MCF 10A (cell line): ENCODE results near the gene SLC35E1. TPM values are rescaled to one million over a fixed set of nuclear protein-coding genes. Genes with fewer than 3 reads are reported as not detected.

Experiments
- BruUV-seq: library from RNA; stranded (reverse); fragments of 400-500 nt; replicated peaks from 2 replicates; lab custom pipeline; 2021; lab: Mats Ljungman, UMichigan
- CTCF ChIA-PET: fragments of 300-600 bp; sonication (Branson Sonifier 250); formaldehyde crosslinking; extraction: SDS; loops from one replicate; lab custom pipeline; 2021; ENCODE audit warnings: antibody characterized with exemption, inconsistent platforms; lab: Yijun Ruan, JAX
- POLR2A ChIA-PET: fragments of 300-600, 350-650 bp; sonication (Branson Sonifier 250); formaldehyde crosslinking; extraction: SDS; loops from one replicate; lab custom pipeline; 2020; ENCODE audit warnings: antibody characterized with exemption, inconsistent platforms; lab: Yijun Ruan, JAX
- DNase-seq: peaks from one replicate; pipeline ENCODE4 v3.0.0-alpha.2; 2018; ENCODE audit not compliant: unreplicated experiment
- H3K27ac Mint-ChIP-seq: one replicate; pipeline ENCODE4 v1.8.0; 2022; ENCODE audit warnings: mild to moderate bottlenecking, low read depth, mixed read lengths; ENCODE audit not compliant: unreplicated experiment
- H3K27me3 Mint-ChIP-seq: one replicate; pipeline ENCODE4 v1.8.0; 2022; ENCODE audit warnings: mixed read lengths; ENCODE audit not compliant: insufficient read depth, unreplicated experiment
- H3K36me3 Mint-ChIP-seq: one replicate; pipeline ENCODE4 v1.8.0; 2022; ENCODE audit warnings: mild to moderate bottlenecking, moderate library complexity, mixed read lengths; ENCODE audit not compliant: insufficient read depth, unreplicated experiment
- H3K4me1 Mint-ChIP-seq: one replicate; pipeline ENCODE4 v1.8.0; 2022; ENCODE audit warnings: mixed read lengths; ENCODE audit not compliant: insufficient read depth, unreplicated experiment
- H3K4me3 Mint-ChIP-seq: one replicate; pipeline ENCODE4 v1.8.0; 2022; ENCODE audit warnings: mild to moderate bottlenecking, moderate library complexity, mixed read lengths; ENCODE audit not compliant: unreplicated experiment
- H3K9me3 Mint-ChIP-seq: one replicate; pipeline ENCODE4 v1.8.0; 2022; ENCODE audit warnings: mixed read lengths; ENCODE audit not compliant: unreplicated experiment
- intact Hi-C: fragments of 100-400 bp; cut with micrococcal nuclease; formaldehyde crosslinking; loops from 2 replicates; pipeline ENCODE4 v1.14.1; 2022
- total RNA-seq: library from RNA; stranded (reverse); gene quantifications from 2 replicates; pipeline ENCODE4 v1.2.3, GENCODE V29; 2022
- TF ChIP-seq, protein P1 (sequence below): fragments of 200-600 bp; IDR thresholded peaks from one replicate; pipeline ENCODE4 v1.8.0; 2022; ENCODE audit warnings: antibody characterized with exemption, mild to moderate bottlenecking; ENCODE audit not compliant: unreplicated experiment

The SLC35E1 gene
- total RNA-seq, 1 experiment from 2014 or later = 62.6 TPM

GRCh38 chr19:16581145-16581970 lies 9.1 kb upstream of the SLC35E1 start:
- no peaks in the 10 kb centered on the region for H3K27me3 Mint-ChIP-seq
- no peak for DNase-seq
- CTCF ChIA-PET = interaction anchor here (0.8 to 1.1 kb wide), 3 partner anchors 9 to 87 kb away, joined by 3 to 5 read pairs (median 4); partner anchors contain the start of gene SLC35E1
- peaks cover 42% of the 10 kb centered on the region for H3K4me1 Mint-ChIP-seq
- H3K27ac Mint-ChIP-seq = peak overlapping the region; percentile 73
- no peaks in the 10 kb centered on the region for H3K9me3 Mint-ChIP-seq
- POLR2A ChIA-PET = interaction anchor here (0.6 to 4.0 kb wide), 10 partner anchors 10 to 121 kb away, joined by 3 to 51 read pairs (median 3); partner anchors contain the start of genes MED26, SLC35E1 and SMIM7
- peaks cover 33% of the 10 kb centered on the region for H3K36me3 Mint-ChIP-seq
- H3K4me3 Mint-ChIP-seq = peak overlapping the region; percentile 38
- TF ChIP-seq, protein P1, sequence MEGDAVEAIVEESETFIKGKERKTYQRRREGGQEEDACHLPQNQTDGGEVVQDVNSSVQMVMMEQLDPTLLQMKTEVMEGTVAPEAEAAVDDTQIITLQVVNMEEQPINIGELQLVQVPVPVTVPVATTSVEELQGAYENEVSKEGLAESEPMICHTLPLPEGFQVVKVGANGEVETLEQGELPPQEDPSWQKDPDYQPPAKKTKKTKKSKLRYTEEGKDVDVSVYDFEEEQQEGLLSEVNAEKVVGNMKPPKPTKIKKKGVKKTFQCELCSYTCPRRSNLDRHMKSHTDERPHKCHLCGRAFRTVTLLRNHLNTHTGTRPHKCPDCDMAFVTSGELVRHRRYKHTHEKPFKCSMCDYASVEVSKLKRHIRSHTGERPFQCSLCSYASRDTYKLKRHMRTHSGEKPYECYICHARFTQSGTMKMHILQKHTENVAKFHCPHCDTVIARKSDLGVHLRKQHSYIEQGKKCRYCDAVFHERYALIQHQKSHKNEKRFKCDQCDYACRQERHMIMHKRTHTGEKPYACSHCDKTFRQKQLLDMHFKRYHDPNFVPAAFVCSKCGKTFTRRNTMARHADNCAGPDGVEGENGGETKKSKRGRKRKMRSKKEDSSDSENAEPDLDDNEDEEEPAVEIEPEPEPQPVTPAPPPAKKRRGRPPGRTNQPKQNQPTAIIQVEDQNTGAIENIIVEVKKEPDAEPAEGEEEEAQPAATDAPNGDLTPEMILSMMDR = no peak
- intact Hi-C loops = no loop called here
- BruUV-seq = no TSS peak

DNA sequence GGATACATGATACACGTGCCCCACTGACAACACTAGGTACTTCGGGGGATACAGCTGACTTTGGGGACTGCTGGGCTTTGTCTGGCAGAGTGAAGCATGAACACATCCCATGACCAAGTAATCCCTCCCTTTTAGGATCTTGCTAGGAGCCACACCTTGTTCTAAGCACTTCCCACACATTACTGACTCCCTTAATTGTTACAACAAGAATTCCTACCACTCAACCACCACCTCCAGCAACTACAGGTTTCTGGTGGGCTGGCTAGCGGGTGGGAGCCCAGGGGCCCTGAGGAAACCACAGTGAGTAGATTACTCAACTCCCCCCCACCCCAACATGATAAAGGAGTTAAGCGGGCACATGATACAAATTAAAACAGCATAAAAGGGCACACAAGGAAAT lies 7.2 kb upstream of the SLC35E1 start:
- Mint-ChIP-seq H3K4me3 (no peak overlapping the region), H3K9me3 (no peaks in the 10 kb centered on the region), H3K36me3 (peaks cover 45% of the 10 kb centered on the region), H3K4me1 (peaks cover 37% of the 10 kb centered on the region), H3K27ac (peak overlapping the region; percentile 69), H3K27me3 (no peaks in the 10 kb centered on the region)
- no TSS peak for BruUV-seq
- ChIA-PET CTCF (interaction anchor here (0.6 kb wide), 1 partner anchor 8 kb away, joined by 3 read pairs; no protein-coding TSS in a partner anchor), POLR2A (interaction anchor here (0.5 to 4.0 kb wide), 8 partner anchors 8 to 131 kb away, joined by 3 to 51 read pairs (median 3); partner anchors contain the start of genes MED26 and SLC35E1)
- DNase-seq = no peak
- TF ChIP-seq, protein P1 = no peak
- intact Hi-C loops = no loop called here

- ChIA-PET POLR2A (interaction anchor here (0.6 kb wide), 1 partner anchor 147 kb away, joined by 3 read pairs; no protein-coding TSS in a partner anchor), CTCF (interaction anchor here (0.6 kb wide), 1 partner anchor 31 kb away, joined by 3 read pairs; no protein-coding TSS in a partner anchor)
- no peaks in the 10 kb centered on the region for H3K9me3 Mint-ChIP-seq
- no peak overlapping the region for H3K4me3 Mint-ChIP-seq
- intact Hi-C loops = no loop called here
- no peak for DNase-seq
- TF ChIP-seq, protein P1 = no peak
- H3K36me3 Mint-ChIP-seq = peaks cover 51% of the 10 kb centered on the region
- BruUV-seq = no TSS peak
- no peaks in the 10 kb centered on the region for H3K27me3 Mint-ChIP-seq
- H3K4me1 Mint-ChIP-seq = peaks cover 37% of the 10 kb centered on the region
- H3K27ac Mint-ChIP-seq = no peak overlapping the region
Measured at GRCh38 chr19:16577531-16577985, 5.3 kb upstream of the SLC35E1 start.
